Chondrocyte (in vitro differentiated cells): ENCODE measurements around the gene CST9. TPM values are rescaled to one million over a fixed set of nuclear protein-coding genes. Genes with fewer than 3 reads are reported as not detected.
A peak's percentile ranks its signal among the peaks of the same experiment; 100 is the strongest.
"Not testable (repeated sequence)": the region's sequence is repeated elsewhere in the genome, so short reads cannot be mapped to it uniquely, and the experiment has no call there.

ENCODE experiments used
- DNase-seq: peaks from one replicate; pipeline ENCODE4 v3.0.0; 2021; ENCODE audit warnings: mixed read lengths, low spot score
- H3K27ac Mint-ChIP-seq: one replicate; pipeline ENCODE4 v1.8.0; 2021; ENCODE audit warnings: mild to moderate bottlenecking, moderate library complexity, mixed read lengths; ENCODE audit not compliant: unreplicated experiment
- H3K27me3 Mint-ChIP-seq: 2 replicates; pipeline ENCODE4 v1.8.0; 2021; ENCODE audit warnings: low read depth, mixed read lengths
- H3K36me3 Mint-ChIP-seq: 2 replicates; pipeline ENCODE4 v1.8.0; 2021; ENCODE audit warnings: low read depth, mixed read lengths
- H3K4me1 Mint-ChIP-seq: 2 replicates; pipeline ENCODE4 v1.8.0; 2021; ENCODE audit warnings: low read depth, mild to moderate bottlenecking, mixed read lengths
- H3K4me3 Mint-ChIP-seq: one replicate; pipeline ENCODE4 v1.8.0; 2021; ENCODE audit warnings: mild to moderate bottlenecking, moderate library complexity, mixed read lengths; ENCODE audit not compliant: unreplicated experiment
- H3K9me3 Mint-ChIP-seq: 2 replicates; pipeline ENCODE4 v1.8.0; 2021; ENCODE audit warnings: low read depth, mixed read lengths
- total RNA-seq: library from RNA; stranded (reverse); gene quantifications from 3 replicates; pipeline ENCODE4 v1.2.1, GENCODE V29; 2021
- TF ChIP-seq, protein P1 (sequence below): fragments of 200-600 bp; sonication (generic); IDR thresholded peaks from 2 replicates; pipeline ENCODE4 v1.5.0; 2021; ENCODE audit warnings: antibody characterized with exemption, mild to moderate bottlenecking, moderate library complexity

The CST9 gene
- total RNA-seq, 1 donor from 2014 or later = not detected

- Mint-ChIP-seq H3K4me3 (no peak overlapping the region), H3K4me1 (peaks cover 44% of the 10 kb centered on the region), H3K9me3 (peaks cover 18% of the 10 kb centered on the region), H3K27me3 (no peaks in the 10 kb centered on the region), H3K27ac (no peak overlapping the region), H3K36me3 (peaks cover 1% of the 10 kb centered on the region)
- no peak for DNase-seq
- TF ChIP-seq, protein P1, sequence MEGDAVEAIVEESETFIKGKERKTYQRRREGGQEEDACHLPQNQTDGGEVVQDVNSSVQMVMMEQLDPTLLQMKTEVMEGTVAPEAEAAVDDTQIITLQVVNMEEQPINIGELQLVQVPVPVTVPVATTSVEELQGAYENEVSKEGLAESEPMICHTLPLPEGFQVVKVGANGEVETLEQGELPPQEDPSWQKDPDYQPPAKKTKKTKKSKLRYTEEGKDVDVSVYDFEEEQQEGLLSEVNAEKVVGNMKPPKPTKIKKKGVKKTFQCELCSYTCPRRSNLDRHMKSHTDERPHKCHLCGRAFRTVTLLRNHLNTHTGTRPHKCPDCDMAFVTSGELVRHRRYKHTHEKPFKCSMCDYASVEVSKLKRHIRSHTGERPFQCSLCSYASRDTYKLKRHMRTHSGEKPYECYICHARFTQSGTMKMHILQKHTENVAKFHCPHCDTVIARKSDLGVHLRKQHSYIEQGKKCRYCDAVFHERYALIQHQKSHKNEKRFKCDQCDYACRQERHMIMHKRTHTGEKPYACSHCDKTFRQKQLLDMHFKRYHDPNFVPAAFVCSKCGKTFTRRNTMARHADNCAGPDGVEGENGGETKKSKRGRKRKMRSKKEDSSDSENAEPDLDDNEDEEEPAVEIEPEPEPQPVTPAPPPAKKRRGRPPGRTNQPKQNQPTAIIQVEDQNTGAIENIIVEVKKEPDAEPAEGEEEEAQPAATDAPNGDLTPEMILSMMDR = no peak
These were observed 20.4 kb upstream of the CST9 start for GRCh38 chr20:23626040-23626620.

- no peak overlapping the region for H3K4me3 Mint-ChIP-seq
- no peaks in the 10 kb centered on the region for H3K27me3 Mint-ChIP-seq
- TF ChIP-seq, protein P1 = no peak
- peak overlapping the region; percentile 61 for H3K27ac Mint-ChIP-seq
- H3K36me3 Mint-ChIP-seq = no peaks in the 10 kb centered on the region
- H3K9me3 Mint-ChIP-seq = peaks cover 18% of the 10 kb centered on the region
- H3K4me1 Mint-ChIP-seq = peaks cover 44% of the 10 kb centered on the region
- no peak for DNase-seq
These were observed 19.7 kb upstream of the CST9 start for GRCh38 chr20:23625236-23625964.

DNA sequence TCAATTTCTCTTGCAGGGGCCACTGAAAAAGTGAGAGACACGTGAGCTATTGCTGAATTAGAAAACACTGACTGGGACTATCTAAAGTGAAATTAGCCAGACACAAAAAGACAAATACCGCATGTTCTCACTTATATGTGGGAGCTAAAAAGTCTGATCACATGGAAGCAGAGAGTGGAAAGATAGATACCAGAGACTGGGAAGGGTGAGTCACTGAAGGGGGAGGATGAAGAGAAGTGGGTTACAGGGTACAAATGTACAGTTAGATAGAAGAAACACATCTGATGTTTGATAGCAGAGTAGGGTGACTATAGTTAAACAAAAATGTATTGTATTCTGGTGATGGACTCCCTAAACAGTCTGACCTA lies 18.6 kb upstream of the CST9 start:
- TF ChIP-seq, protein P1 = no peak
- Mint-ChIP-seq H3K27ac (peak overlapping the region; percentile 85), H3K4me1 (peaks cover 39% of the 10 kb centered on the region), H3K4me3 (no peak overlapping the region), H3K9me3 (peaks cover 18% of the 10 kb centered on the region), H3K36me3 (peaks cover 2% of the 10 kb centered on the region), H3K27me3 (no peaks in the 10 kb centered on the region)
- no peak for DNase-seq

DNA sequence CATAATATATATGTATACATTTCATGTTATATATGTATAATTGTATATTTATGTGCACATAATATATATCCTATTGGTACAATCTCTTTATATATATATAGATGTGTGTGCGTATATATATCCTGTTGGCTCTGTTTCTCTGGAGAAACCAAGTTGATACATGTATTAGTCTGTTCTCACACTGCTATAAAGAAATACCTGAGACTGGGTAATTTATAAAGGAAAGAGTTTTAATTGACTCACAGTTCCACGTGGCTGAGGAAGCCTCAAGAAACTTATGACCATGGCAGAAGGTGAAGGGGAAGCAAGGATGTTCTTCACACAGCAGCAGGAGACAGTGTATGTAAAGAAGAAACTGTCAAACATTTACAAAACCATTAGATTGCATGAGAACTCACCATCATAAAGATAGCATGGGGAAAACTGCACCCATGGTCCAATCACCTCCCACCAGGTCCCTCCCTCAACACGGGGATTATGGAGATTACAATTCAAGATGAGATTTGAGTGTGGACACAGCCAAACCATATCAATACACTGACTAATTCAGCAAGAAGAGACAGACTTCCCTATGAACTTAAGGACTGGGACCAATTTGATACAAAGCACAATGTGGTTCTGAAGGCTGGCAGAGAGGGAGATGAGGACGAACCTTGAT lies 18.1 kb upstream of the CST9 start:
- TF ChIP-seq, protein P1 = no peak
- H3K27me3 Mint-ChIP-seq = no peaks in the 10 kb centered on the region

GRCh38 chr20:23622839-23623343 lies 17.2 kb upstream of the CST9 start:
- H3K4me3 Mint-ChIP-seq = peak overlapping the region; percentile 31

More for the DNA sequence above, 18.1 kb upstream of the CST9 start:
- DNase-seq = no peak
- H3K27ac Mint-ChIP-seq = peak overlapping the region; percentile 85
- H3K9me3 Mint-ChIP-seq = peaks cover 17% of the 10 kb centered on the region
- H3K4me1 Mint-ChIP-seq = peaks cover 33% of the 10 kb centered on the region
- H3K36me3 Mint-ChIP-seq = peaks cover 2% of the 10 kb centered on the region
- no peak overlapping the region for H3K4me3 Mint-ChIP-seq

GRCh38 chr20:23622401-23622800 lies 16.7 kb upstream of the CST9 start:
- DNase-seq, H3K36me3 Mint-ChIP-seq, H3K27me3 Mint-ChIP-seq: not testable (repeated sequence)
- Mint-ChIP-seq H3K4me1 (peaks cover 31% of the 10 kb centered on the region), H3K4me3 (peak overlapping the region; percentile 31), H3K27ac (peak overlapping the region; percentile 98), H3K9me3 (peaks cover 11% of the 10 kb centered on the region)

More at GRCh38 chr20:23622839-23623343, 17.2 kb upstream of the CST9 start:
- Mint-ChIP-seq H3K9me3 (peaks cover 12% of the 10 kb centered on the region), H3K4me1 (peaks cover 31% of the 10 kb centered on the region), H3K27me3 (peaks cover 4% of the 10 kb centered on the region), H3K36me3 (peaks cover 2% of the 10 kb centered on the region), H3K27ac (peak overlapping the region; percentile 98)
- DNase-seq = no peak
- TF ChIP-seq, protein P1 = no peak

DNA sequence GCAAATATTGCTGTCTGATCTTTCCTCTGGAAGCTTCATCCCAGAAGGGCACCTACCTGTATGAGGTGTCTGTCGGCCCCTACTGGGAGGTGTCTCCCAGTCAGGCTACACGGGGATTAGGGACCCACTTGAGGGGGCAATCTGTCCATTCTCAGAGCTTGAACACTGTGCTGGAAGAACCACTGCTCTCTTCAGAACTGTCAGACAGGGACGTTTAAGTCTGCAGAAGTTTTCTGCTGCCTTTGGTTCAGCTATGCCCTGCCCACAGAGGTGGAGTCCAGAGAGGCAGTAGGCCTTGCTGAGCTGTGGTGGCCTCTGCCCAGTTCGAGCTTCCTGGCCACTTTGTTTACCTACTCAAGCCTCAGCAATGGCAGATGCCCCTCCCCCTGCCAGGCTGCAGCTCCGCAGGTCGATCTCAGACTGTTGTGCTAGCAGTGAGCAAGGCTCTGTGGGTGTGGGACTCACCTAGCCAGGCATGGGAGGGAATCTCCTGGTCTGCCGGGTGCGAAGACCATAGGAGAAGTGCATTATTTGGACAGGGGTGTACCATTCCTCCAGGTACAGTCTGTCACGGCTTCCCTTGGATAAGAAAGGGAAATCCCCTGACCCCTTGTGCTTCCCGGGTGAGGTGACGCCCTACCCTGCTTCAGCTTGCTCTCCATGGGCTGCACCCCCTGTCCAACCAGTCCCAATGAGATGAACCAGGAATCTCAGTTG lies 15.1 kb upstream of the CST9 start:
- H3K9me3 Mint-ChIP-seq, H3K36me3 Mint-ChIP-seq, H3K27ac Mint-ChIP-seq, H3K4me3 Mint-ChIP-seq, DNase-seq, H3K27me3 Mint-ChIP-seq: not testable (repeated sequence)
- H3K4me1 Mint-ChIP-seq = peaks cover 31% of the 10 kb centered on the region
